ENCODE measurements around the gene DNAJA3. TPM values are rescaled to one million over a fixed set of nuclear protein-coding genes. Genes with fewer than 3 reads are reported as not detected.
A peak's percentile ranks its signal among the peaks of the same experiment; 100 is the strongest.
"Not testable (repeated sequence)": the region's sequence is repeated elsewhere in the genome, so short reads cannot be mapped to it uniquely, and the experiment has no call there.

DNAJA3 gene
- total RNA-seq, 1 donor from 2014 or later: 40.7 TPM

GRCh38 chr16:4393240-4393600 is 32.4 kb upstream of the DNAJA3 start:
- TF ChIP-seq, protein P1, sequence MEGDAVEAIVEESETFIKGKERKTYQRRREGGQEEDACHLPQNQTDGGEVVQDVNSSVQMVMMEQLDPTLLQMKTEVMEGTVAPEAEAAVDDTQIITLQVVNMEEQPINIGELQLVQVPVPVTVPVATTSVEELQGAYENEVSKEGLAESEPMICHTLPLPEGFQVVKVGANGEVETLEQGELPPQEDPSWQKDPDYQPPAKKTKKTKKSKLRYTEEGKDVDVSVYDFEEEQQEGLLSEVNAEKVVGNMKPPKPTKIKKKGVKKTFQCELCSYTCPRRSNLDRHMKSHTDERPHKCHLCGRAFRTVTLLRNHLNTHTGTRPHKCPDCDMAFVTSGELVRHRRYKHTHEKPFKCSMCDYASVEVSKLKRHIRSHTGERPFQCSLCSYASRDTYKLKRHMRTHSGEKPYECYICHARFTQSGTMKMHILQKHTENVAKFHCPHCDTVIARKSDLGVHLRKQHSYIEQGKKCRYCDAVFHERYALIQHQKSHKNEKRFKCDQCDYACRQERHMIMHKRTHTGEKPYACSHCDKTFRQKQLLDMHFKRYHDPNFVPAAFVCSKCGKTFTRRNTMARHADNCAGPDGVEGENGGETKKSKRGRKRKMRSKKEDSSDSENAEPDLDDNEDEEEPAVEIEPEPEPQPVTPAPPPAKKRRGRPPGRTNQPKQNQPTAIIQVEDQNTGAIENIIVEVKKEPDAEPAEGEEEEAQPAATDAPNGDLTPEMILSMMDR (IDR thresholded peaks at IDR 0.05): peak in 1 of 3 experiments; percentile 1
- Histone ChIP-seq H3K36me3 (peaks cover 0 to 4% of the 10 kb centered on the region in 2 donors), H3K4me1 (peaks cover 15 to 31% of the 10 kb centered on the region in 2 donors)

GRCh38 chr16:4393850-4394249 is 31.8 kb upstream of the DNAJA3 start:
- intact Hi-C loops (cut with DNase I); H3K4me3 ChIP-seq; H3K36me3 ChIP-seq; H3K9me3 ChIP-seq; H3K27me3 ChIP-seq; DNase-seq (ENCODE audit: low spot score in 2 of 2): not testable (repeated sequence)
- peaks cover 10 to 25% of the 10 kb centered on the region in 2 donors for H3K4me1 ChIP-seq
- peak overlapping the region; percentile 94 to 99 for H3K27ac ChIP-seq

More at GRCh38 chr16:4393240-4393600, 32.4 kb upstream of the DNAJA3 start:
- peak overlapping the region; percentile 94 to 99 for H3K27ac ChIP-seq
- H3K9me3 ChIP-seq: no peaks in the 10 kb centered on the region
- intact Hi-C loops (cut with DNase I): no loop called here
- H3K27me3 ChIP-seq: no peaks in the 10 kb centered on the region
- no peak overlapping the region for H3K4me3 ChIP-seq
- DNase-seq (ENCODE audit: low spot score in 2 of 2): peak in 1 of 2 donors; percentile 79

DNA sequence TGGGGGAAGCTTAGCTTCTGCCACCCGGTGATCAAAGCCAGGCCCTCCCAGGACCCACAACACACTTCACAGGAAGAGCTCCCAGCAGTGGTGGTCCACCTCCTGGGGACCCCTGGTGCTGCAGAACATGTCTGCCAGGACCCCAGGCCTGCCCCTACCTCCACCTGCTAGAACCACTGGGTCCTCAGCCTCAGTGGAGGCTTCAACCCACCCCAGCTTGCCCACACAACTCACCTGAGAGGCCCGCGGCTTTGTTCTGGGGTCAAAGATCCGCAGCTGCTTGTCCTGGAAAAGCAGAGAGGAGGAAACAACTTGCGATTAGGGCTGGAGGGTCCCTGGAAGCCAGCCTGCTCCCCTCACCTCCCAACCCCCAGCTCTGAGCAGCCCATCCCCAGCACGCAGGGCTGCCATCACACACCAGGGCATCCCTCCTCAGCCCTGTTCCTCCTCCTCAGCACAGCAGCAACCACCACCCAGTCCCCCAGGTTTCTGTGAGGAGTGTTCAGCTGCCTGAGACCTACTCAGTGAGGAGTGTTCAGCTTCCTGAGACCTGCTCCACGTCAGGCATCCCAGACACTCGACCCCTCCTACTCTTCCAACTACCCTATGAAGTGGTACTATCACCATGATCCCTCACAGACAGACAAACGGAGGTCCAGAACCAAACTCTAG is 30.5 kb upstream of the DNAJA3 start:
- intact Hi-C loops (cut with DNase I): no loop called here
- Histone ChIP-seq H3K27ac (peak overlapping the region in 1 of 2 donors; percentile 5), H3K36me3 (peaks cover 0 to 4% of the 10 kb centered on the region in 2 donors), H3K27me3 (no peaks in the 10 kb centered on the region), H3K4me3 (no peak overlapping the region), H3K9me3 (no peaks in the 10 kb centered on the region), H3K4me1 (peaks cover 9 to 18% of the 10 kb centered on the region in 2 donors)
- no peak for DNase-seq (ENCODE audit: low spot score in 2 of 2)
- TF ChIP-seq, protein P1 (IDR thresholded peaks at IDR 0.05): no peak

DNA sequence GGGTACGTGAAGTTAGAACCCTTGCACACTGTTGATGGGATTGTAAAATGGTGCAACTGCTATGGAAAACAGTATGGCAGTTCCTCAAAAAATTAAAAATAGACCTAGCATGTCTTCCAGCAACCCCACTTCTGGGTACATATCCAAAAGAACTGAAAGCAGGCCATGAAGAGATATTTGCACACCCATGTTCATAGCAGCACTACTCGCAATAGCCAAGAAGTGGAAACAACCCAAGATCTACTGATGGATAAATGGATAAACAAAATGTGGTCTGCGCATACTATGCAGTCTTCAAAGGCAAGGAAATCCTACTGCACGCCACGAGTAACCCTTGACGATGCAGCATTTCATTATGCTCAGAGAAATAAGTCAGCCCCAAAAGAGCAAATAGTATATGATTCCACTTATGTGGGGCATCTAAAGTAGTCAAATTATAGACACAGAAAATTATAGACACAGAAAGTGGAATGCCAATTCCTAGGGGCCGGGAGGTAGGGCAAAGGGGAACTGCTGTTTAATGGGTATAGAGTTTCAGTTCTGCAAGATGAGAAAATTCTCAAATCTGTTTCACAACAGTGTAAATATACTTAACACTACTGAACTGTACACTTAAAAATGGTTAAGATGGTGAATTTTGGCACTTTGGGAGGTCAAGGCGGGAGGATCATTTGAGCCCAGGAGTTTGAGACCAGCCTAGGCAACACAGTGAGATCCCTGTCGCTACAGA is 26.5 kb upstream of the DNAJA3 start:
- no peak overlapping the region for H3K27ac ChIP-seq

GRCh38 chr16:4401094-4401501 is 24.6 kb upstream of the DNAJA3 start:
- H3K27me3 ChIP-seq: no peaks in the 10 kb centered on the region
- peaks cover 14 to 20% of the 10 kb centered on the region in 2 donors for H3K36me3 ChIP-seq
- DNase-seq (ENCODE audit: low spot score in 2 of 2): peak in 1 of 2 donors; percentile 58
- intact Hi-C loops (cut with DNase I): no loop called here
- H3K27ac ChIP-seq: no peak overlapping the region
- TF ChIP-seq, protein P1 (IDR thresholded peaks at IDR 0.05): no peak
- no peak overlapping the region for H3K4me3 ChIP-seq
- H3K4me1 ChIP-seq: peaks cover 0 to 3% of the 10 kb centered on the region in 2 donors
- H3K9me3 ChIP-seq: no peaks in the 10 kb centered on the region

More for the DNA sequence above, 26.5 kb upstream of the DNAJA3 start:
- DNase-seq (ENCODE audit: low spot score in 2 of 2): no peak
- H3K4me1 ChIP-seq: peaks cover 0 to 3% of the 10 kb centered on the region in 2 donors
- H3K4me3 ChIP-seq: no peak overlapping the region
- H3K27me3 ChIP-seq: no peaks in the 10 kb centered on the region
- intact Hi-C loops (cut with DNase I): no loop called here
- H3K9me3 ChIP-seq: no peaks in the 10 kb centered on the region
- H3K36me3 ChIP-seq: peaks cover 0 to 12% of the 10 kb centered on the region in 2 donors
- TF ChIP-seq, protein P1 (IDR thresholded peaks at IDR 0.05): no peak

DNA sequence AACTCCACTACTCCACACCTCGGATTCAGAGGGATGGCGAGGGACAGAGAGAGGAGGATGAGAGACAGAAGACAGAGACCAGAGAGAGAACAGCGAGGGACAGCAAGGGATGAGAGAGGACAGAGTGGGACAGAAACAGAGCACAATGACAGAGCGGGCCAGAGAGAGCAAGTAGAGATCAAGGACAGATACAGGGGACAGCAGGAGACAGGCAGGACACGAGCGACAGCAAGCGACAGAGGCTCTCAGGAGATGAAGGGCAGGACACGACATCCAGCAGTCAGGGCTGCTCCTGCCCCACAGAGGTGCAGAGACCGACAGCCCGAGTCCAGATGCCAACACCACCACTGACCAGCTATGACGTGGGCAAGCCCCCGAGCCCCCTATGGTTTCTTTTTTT is 24.2 kb upstream of the DNAJA3 start:
- Histone ChIP-seq H3K27ac (no peak overlapping the region), H3K27me3 (no peaks in the 10 kb centered on the region), H3K36me3 (peaks cover 18 to 24% of the 10 kb centered on the region in 2 donors), H3K4me3 (no peak overlapping the region), H3K9me3 (no peaks in the 10 kb centered on the region), H3K4me1 (peaks cover 0 to 3% of the 10 kb centered on the region in 2 donors)
- intact Hi-C loops (cut with DNase I): no loop called here
- TF ChIP-seq, protein P1 (IDR thresholded peaks at IDR 0.05): no peak
- no peak for DNase-seq (ENCODE audit: low spot score in 2 of 2)
